T-helper 2 cell treated with Interferon-gamma antibody and Interleukin-4, amounts not matched to agents 100 ng/mL and 5 ng/mL, for 36 hours (primary cell): ENCODE measurements around the gene LRRC4. TPM values are rescaled to one million over a fixed set of nuclear protein-coding genes. Genes with fewer than 3 reads are reported as not detected.

Source experiments
- intact Hi-C: fragments of 100-400 bp; cut with micrococcal nuclease; formaldehyde crosslinking; loops from one replicate; pipeline ENCODE4 v1.15.1; 2023
- total RNA-seq: library from RNA; stranded (reverse); gene quantifications from 2 replicates; pipeline ENCODE4 v1.2.3, GENCODE V29; 2022

LRRC4 gene, protein sequence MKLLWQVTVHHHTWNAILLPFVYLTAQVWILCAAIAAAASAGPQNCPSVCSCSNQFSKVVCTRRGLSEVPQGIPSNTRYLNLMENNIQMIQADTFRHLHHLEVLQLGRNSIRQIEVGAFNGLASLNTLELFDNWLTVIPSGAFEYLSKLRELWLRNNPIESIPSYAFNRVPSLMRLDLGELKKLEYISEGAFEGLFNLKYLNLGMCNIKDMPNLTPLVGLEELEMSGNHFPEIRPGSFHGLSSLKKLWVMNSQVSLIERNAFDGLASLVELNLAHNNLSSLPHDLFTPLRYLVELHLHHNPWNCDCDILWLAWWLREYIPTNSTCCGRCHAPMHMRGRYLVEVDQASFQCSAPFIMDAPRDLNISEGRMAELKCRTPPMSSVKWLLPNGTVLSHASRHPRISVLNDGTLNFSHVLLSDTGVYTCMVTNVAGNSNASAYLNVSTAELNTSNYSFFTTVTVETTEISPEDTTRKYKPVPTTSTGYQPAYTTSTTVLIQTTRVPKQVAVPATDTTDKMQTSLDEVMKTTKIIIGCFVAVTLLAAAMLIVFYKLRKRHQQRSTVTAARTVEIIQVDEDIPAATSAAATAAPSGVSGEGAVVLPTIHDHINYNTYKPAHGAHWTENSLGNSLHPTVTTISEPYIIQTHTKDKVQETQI
- total RNA-seq = not detected in 2 replicates

DNA sequence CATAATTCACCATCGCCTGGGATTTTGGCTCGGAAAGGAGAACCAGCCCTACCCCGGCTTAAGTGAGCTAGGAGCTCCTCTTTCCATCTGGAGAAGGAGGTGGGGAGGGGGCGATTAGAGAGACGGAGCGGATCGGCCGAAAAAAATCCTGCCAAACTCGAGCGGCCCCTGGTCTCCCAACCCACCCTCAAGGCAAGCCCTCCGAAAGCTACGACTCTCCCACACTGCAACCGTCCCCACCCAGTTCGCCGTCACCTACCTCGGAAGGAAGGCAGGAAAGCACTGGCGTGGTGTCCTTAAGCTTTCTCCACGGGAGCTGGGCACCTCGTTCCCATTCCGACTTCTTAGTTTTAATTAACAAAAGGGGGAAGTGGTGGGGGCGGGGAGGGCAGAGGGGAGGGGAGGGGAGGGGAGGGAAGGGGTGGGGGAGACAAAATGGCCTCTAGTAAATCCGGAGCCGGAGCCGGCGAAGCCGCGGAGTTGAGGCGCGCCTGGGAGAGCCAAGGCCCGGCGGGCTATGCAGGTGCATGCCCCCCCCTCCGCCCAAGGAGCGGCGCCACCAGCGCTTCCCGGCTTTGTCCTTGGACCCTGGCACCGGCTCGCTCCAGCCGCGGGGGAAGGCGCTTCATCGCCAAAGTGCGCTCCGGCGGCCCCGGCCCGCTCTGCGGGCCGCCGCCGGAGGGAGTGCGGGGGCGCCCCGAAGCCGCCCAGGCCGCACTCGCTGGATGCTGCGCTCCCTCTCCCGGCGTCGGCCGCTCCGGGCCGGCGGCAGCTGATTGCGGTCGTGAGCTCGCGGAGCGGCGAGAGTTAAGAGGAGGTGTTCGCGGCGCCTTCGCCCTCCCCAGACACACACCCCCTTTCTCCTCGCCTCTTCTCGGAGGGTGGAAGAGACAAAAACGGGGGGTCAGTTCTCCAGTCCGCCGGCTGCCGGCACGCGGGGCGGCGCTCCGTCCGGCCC is at the start of gene LRRC4:
Gene LRRC4 (minus strand): TSS at position 784 of the 958 bp plus-strand sequence. CDS start 797 bp downstream, outside the sequence.
- intact Hi-C loops = loop anchor here (10.0 kb wide), 2 partner anchors 174 to 326 kb away; no protein-coding TSS in a partner anchor

DNA sequence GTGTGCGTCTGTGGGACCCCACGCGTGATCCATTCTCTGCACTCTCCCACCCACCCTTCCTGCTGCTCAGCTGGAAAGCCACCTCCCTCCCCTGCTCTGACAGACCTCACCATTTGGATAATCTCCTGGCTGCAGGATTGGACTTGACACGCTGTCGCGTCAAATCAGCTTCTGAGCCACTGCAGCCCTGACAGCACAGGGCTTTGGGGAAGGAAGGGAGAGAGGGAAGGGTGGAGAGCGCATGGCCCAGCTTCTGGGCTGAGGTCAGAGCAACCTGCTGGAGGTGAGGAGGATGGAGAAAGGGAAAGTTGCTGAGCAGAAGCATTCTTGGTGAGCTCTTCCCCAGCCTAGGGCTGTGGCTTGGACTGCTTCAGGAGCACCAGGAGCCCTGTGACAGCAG is 48.9 kb upstream of the LRRC4 start:
- intact Hi-C loops = no loop called here

- intact Hi-C loops = no loop called here
These were observed 47.1 kb upstream of the LRRC4 start for GRCh38 chr7:128078309-128078708.

- intact Hi-C loops = no loop called here
These were observed 45.6 kb upstream of the LRRC4 start for GRCh38 chr7:128076796-128077271.

GRCh38 chr7:128076196-128076795 is 45.1 kb upstream of the LRRC4 start:
- intact Hi-C loops = no loop called here

DNA sequence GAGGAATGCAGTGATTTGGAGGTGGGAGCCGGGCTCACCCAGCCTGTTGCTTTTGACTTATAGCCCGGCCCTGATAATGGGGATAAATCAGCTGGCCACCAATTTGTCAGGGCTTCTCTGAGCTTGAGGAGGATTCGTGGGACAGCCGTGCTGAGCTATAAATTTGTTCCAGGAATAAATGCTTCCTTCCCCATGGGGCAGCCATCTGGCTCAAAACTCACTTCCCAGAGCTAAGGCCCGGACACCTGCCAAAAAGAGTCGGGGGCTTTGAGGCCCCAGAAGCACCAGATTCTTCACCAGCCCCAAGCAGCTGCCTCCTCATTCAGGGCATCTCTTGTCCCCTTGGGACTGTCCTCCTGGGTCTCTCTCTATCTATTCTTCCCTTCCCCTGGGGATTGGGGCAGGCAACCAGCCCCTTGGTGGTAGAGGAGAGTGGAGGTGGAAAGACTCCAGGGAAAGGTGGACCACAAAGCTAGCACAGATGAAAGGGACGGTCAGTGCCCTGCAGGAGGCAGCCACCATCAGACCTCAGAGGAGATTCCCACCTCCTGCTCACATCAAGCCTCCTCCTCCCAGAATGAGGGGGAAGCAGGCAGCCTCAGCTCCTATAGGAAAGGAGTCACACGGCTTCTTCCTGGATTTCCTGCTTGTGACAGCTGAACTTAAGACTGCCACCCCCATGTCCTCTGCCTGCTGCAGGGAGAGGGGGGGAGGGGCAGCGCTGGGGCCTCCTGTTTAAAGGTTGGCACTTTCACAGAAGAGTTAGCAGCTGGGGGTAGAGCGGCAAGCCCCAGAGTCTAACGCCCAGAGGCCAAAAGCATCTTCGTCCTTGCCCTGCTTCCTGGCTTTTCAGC is 44.2 kb upstream of the LRRC4 start:
- intact Hi-C loops = no loop called here

DNA sequence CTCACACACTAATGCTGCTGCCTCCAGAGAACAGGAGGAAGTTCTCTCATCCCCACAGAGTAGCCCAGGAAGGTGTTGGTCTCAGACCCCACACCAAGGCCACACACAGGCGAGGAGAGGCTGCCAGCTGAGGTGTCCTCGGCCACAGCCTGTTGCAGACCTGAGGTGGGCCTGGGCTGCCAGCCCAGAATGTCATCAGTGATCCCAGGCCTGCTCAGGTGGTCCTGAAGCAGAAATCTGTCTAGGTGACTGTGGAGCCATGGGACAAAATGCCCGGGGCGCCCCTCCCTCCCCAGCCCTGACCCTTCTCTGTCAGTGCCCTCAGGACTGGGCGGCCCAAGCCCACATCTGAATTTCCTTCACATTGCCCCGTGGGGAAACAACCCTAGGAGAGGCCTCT is 43.5 kb upstream of the LRRC4 start:
- intact Hi-C loops = no loop called here

- intact Hi-C loops = no loop called here
These were observed 43.1 kb upstream of the LRRC4 start for GRCh38 chr7:128074336-128074735.

- intact Hi-C loops = no loop called here
These were observed 42.6 kb upstream of the LRRC4 start for GRCh38 chr7:128073671-128074310.

GRCh38 chr7:128071801-128072200 is 40.6 kb upstream of the LRRC4 start:
- intact Hi-C loops = no loop called here

DNA sequence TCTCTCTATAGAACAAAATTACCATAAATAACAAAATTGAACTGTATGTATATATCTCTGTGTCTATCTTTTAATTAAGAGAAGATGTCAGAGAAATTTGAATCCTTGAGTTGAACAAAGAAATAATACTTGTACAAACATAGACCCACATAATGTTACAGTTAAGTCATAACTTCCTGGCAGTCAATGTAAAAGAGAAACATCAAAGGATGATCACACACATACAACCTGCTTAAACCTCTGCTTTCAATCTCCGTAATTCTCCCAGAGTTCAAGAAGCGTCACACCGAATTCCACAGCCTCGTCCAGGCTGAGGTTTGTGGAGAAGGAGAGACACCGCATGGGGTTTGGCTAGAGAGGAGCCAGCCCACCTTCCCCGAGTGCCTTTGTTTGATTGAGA is 40.1 kb upstream of the LRRC4 start:
- intact Hi-C loops = no loop called here

GRCh38 chr7:128069373-128070364 is 38.4 kb upstream of the LRRC4 start:
- intact Hi-C loops = no loop called here

- intact Hi-C loops = no loop called here
These were observed 37.5 kb upstream of the LRRC4 start for GRCh38 chr7:128068785-128069184.

- intact Hi-C loops = no loop called here
These were observed 36.7 kb upstream of the LRRC4 start for GRCh38 chr7:128067983-128068382.

DNA sequence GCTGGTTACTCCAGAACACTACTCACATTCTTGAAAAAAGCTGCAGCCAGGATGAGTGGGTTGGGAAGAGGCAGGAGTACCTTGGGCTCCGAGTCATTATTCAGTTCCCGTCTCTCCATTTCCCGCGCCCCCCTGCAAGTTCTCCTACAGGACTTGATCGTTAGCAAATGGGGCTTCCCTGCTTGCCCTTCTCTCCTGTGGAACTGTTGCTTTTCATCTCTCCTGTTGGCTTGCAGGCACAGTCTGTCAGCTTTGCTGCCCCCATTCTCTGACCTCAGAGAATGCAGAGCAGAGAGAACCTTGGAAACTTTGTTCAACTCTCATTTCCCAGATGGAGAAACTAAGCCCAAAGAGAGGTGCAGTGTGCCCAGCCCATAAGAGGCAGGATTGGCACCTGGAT is 35.6 kb upstream of the LRRC4 start:
- intact Hi-C loops = no loop called here

DNA sequence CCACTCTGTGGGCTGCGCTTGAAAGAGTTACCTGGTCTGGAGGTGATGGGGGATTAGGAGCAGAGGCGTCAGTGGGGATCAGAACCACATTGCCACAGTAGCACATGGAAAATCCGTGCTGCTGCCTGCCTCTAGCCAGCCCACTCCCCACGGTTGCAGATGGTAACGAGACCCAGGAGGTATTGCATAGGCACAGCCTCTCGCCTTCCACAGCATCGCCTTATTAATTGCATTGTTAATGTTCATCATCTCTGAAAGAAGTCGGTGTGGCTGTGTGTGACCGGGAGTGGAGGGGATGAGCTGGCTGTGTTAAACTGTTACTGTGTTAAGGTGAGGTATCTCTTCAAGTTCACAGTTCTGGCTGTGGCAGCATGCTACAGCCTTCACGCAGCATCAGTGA is 35.2 kb upstream of the LRRC4 start:
- intact Hi-C loops = no loop called here

DNA sequence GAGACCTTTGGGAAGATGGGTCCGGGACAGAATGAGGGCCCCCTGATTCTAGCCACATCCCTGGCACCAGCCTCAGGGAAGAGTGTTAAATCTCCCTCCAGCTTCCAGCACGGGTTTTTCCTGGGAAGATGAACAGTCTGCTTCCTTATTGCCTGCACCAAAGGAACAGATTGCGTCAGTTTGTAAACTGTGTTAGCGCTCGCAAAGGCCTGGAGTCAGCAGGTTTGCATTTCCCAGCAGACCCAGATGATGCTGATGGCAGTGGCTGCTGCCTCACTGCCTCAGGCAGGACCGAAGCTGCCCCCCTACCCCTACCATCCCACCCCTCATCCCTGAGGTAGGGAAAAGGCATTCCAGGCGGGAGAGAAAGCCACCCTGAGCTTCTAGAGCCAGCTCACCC is 34.6 kb upstream of the LRRC4 start:
- intact Hi-C loops = no loop called here

GRCh38 chr7:128063088-128063487 is 31.9 kb upstream of the LRRC4 start:
- intact Hi-C loops = no loop called here
